ENCODE results near the gene KNDC1. TPM values are rescaled to one million over a fixed set of nuclear protein-coding genes. Genes with fewer than 3 reads are reported as not detected.

The KNDC1 gene
- total RNA-seq, 1 experiment from 2014 or later, result 15.7 TPM

GRCh38 chr10:133208466-133208865 is 48.4 kb downstream of the KNDC1 start:
- no peaks in the 10 kb centered on the region for H3K9me3 ChIP-seq (ENCODE audit: control insufficient read depth, low read depth, low read length)
- H3K27me3 ChIP-seq (ENCODE audit: insufficient read depth, low read length), result no peaks in the 10 kb centered on the region
- no peak overlapping the region for H3K4ac ChIP-seq (ENCODE audit: low read depth, low read length)
- H3K9ac ChIP-seq (ENCODE audit: extremely low read depth, insufficient read length, low read length), result no peak overlapping the region
- H3K18ac ChIP-seq (ENCODE audit: insufficient read length, low read depth, low read length), result no peak overlapping the region
- H3K27ac ChIP-seq (ENCODE audit: insufficient read length, low read depth, low read length), result no peak overlapping the region
- Mint-ChIP-seq H3K4me3 (no peak overlapping the region), H3K9me3 (no peaks in the 10 kb centered on the region), H3K36me3 (ENCODE audit: insufficient read depth in 1 of 3, low read depth in 3 of 3) (peaks cover 0 to 9% (median 4%) of the 10 kb centered on the region in 3 experiments; a peak in 4 of 7 replicates), H3K27ac (no peak overlapping the region), H3K4me1 (no peaks in the 10 kb centered on the region), H3K27me3 (ENCODE audit: low read depth) (no peaks in the 10 kb centered on the region; the same call in none of the 2 replicates)
- no peak overlapping the region for H2BK15ac ChIP-seq (ENCODE audit: low read depth, low read length)
- no peaks in the 10 kb centered on the region for H4K20me1 ChIP-seq (ENCODE audit: control insufficient read depth, insufficient read depth, insufficient read length)
- DNase-seq, result no peak
- H3K4me1 ChIP-seq (ENCODE audit: insufficient read depth, low read length), result no peaks in the 10 kb centered on the region
- no peaks in the 10 kb centered on the region for H3K79me2 ChIP-seq (ENCODE audit: insufficient read depth, low read length)
- no peak overlapping the region for H2BK120ac ChIP-seq (ENCODE audit: low read depth, low read length, poor library complexity, severe bottlenecking)
- no peak overlapping the region for H3T11ph ChIP-seq (ENCODE audit: low read length)
- no peak overlapping the region for H2AFZ ChIP-seq (ENCODE audit: low read length)
- no peak overlapping the region for H2BK12ac ChIP-seq (ENCODE audit: insufficient read length, low read depth, low read length)
- H2BK20ac ChIP-seq (ENCODE audit: low read depth, low read length, poor library complexity, severe bottlenecking), result no peak overlapping the region
- no peak overlapping the region for H4K5ac ChIP-seq (ENCODE audit: insufficient read length, low read depth, low read length)
- H2BK5ac ChIP-seq (ENCODE audit: insufficient read length, low read length), result no peak overlapping the region
- H4K91ac ChIP-seq (ENCODE audit: insufficient read length, low read depth, low read length), result no peak overlapping the region
- no peak for TF ChIP-seq CTCF (conservative IDR thresholded peaks at IDR 0.05)
- no peaks in the 10 kb centered on the region for H3K79me1 ChIP-seq (ENCODE audit: insufficient read depth, low read depth, low read length, poor library complexity, severe bottlenecking)
- no peak overlapping the region for H4K8ac ChIP-seq (replicated peaks; ENCODE audit: insufficient read length, low read depth, low read length)
- no peak overlapping the region for H3K23ac ChIP-seq (ENCODE audit: insufficient read length, low read depth, low read length)
- no peak overlapping the region for H3K14ac ChIP-seq (ENCODE audit: insufficient read depth, low read length)
- no peak overlapping the region for H3K56ac ChIP-seq (ENCODE audit: insufficient read length, low read depth, low read length)
- H3K23me2 ChIP-seq (ENCODE audit: insufficient read length, low read depth, low read length, poor library complexity, severe bottlenecking), result no peaks in the 10 kb centered on the region
- no CpG with 5 or more reads among the region's 18 CpGs for WGBS (ENCODE audit: extremely low coverage, insufficient read length, low lambda C conversion rate)
- no peak overlapping the region for H3K4me2 ChIP-seq (ENCODE audit: insufficient read depth, insufficient read length, low read length)
- no peak overlapping the region for H2AK5ac ChIP-seq (ENCODE audit: insufficient read length, low read length)

All from H9 (cell line).